IMR-90 (cell line): ENCODE measurements around the gene KRT82. TPM values are rescaled to one million over a fixed set of nuclear protein-coding genes. Genes with fewer than 3 reads are reported as not detected.

Experiments
- ATAC-seq: fragments of 200-7000 bp; cut with Tn5 transposase; 2 replicates; pipeline ENCODE4 v1.9.1; 2020; ENCODE audit warnings: low read depth, mild to moderate bottlenecking, moderate library complexity
- BruUV-seq: library from RNA; stranded (reverse); fragments of 400-500 nt; replicated peaks from 2 replicates; lab custom pipeline; 2021; lab: Mats Ljungman, UMichigan
- CTCF ChIA-PET: fragments of 300-600 bp; formaldehyde crosslinking; extraction: SDS; loops from one replicate; lab custom pipeline; 2021; ENCODE audit warnings: antibody characterized with exemption; lab: Yijun Ruan, JAX
- POLR2A ChIA-PET: fragments of 300-600 bp; sonication (Branson Sonifier 250); formaldehyde crosslinking; loops from one replicate; lab custom pipeline; 2022; ENCODE audit warnings: antibody characterized with exemption; ENCODE audit not compliant: unreplicated experiment; lab: Charles Lee
- DNase-seq: peaks from one replicate; pipeline ENCODE4 v3.0.0; 2013
- H2AFZ ChIP-seq: replicated peaks from 2 replicates; pipeline ENCODE3; 2013; ENCODE audit warnings: low read length, mild to moderate bottlenecking; ENCODE audit not compliant: poor library complexity
- H2AK5ac ChIP-seq: 2 replicates; pipeline ENCODE4 v1.6.1; 2013; ENCODE audit warnings: low read depth, low read length, inconsistent platforms
- H2AK9ac ChIP-seq: replicated peaks from 2 replicates; pipeline ENCODE3; 2013; ENCODE audit warnings: mild to moderate bottlenecking, low read depth, low read length, moderate library complexity; ENCODE audit not compliant: poor library complexity
- H2BK120ac ChIP-seq: 2 replicates; pipeline ENCODE4 v1.6.1; 2013; ENCODE audit warnings: low read depth, low read length, inconsistent platforms
- H2BK15ac ChIP-seq: 3 replicates; pipeline ENCODE4 v1.6.1; 2013; ENCODE audit warnings: low read depth, low read length, inconsistent platforms
- H2BK20ac ChIP-seq: 2 replicates; pipeline ENCODE4 v1.6.1; 2013; ENCODE audit warnings: low read depth, mild to moderate bottlenecking, inconsistent platforms, low read length, moderate library complexity
- H2BK5ac ChIP-seq: 2 replicates; pipeline ENCODE4 v1.6.1; 2013; ENCODE audit warnings: mild to moderate bottlenecking, low read depth, low read length, inconsistent platforms; ENCODE audit not compliant: poor library complexity, severe bottlenecking
- H3K14ac ChIP-seq: replicated peaks from 2 replicates; pipeline ENCODE4 v1.6.1; 2013; ENCODE audit warnings: low read depth, low read length, inconsistent platforms
- H3K18ac ChIP-seq: 2 replicates; pipeline ENCODE4 v1.6.1; 2013; ENCODE audit warnings: low read depth, low read length, control low read depth
- H3K23ac ChIP-seq: 2 replicates; pipeline ENCODE4 v1.6.1; 2013; ENCODE audit warnings: low read depth, low read length, inconsistent platforms
- H3K27ac ChIP-seq: 2 replicates; pipeline ENCODE4 v1.5.1; 2013; ENCODE audit warnings: mild to moderate bottlenecking, control low read depth, low read length; ENCODE audit not compliant: insufficient read depth
- H3K27me3 ChIP-seq: 2 replicates; pipeline ENCODE4 v1.6.1; 2013; ENCODE audit warnings: low read length; ENCODE audit not compliant: control insufficient read depth, insufficient read depth
- H3K36me3 ChIP-seq: 2 replicates; pipeline ENCODE4 v1.6.1; 2013; ENCODE audit warnings: low read length, mixed read lengths; ENCODE audit not compliant: control insufficient read depth, insufficient read depth
- H3K4ac ChIP-seq: 2 replicates; pipeline ENCODE4 v1.6.1; 2013; ENCODE audit warnings: low read depth, low read length, inconsistent platforms
- H3K4me1 ChIP-seq: 2 replicates; pipeline ENCODE4 v1.6.1; 2013; ENCODE audit warnings: low read length, mixed read lengths; ENCODE audit not compliant: control insufficient read depth, insufficient read depth
- H3K4me2 ChIP-seq: 2 replicates; pipeline ENCODE4 v1.6.1; 2013; ENCODE audit warnings: low read depth, mild to moderate bottlenecking, control low read depth, low read length, moderate library complexity
- H3K4me3 ChIP-seq: 2 replicates; pipeline ENCODE4 v1.5.1; 2013; ENCODE audit warnings: low read depth, mild to moderate bottlenecking, control low read depth, low read length, moderate library complexity; ENCODE audit not compliant: insufficient read depth
- H3K56ac ChIP-seq: 2 replicates; pipeline ENCODE4 v1.6.1; 2013; ENCODE audit warnings: low read length, inconsistent platforms; ENCODE audit not compliant: insufficient read depth; ENCODE audit errors: extremely low read depth
- H3K79me1 ChIP-seq, 2 experiments: 2 replicates each; pipeline ENCODE4 v1.6.1; 2013; ENCODE audit warnings: low read length in 2 of 2, inconsistent platforms in 1 of 2, low read depth in 1 of 2
- H3K9ac ChIP-seq: 2 replicates; pipeline ENCODE4 v1.6.1; 2013; ENCODE audit warnings: low read depth, low read length, control low read depth
- H3K9me1 ChIP-seq: 2 replicates; pipeline ENCODE4 v1.6.1; 2013; ENCODE audit warnings: low read length, inconsistent platforms; ENCODE audit not compliant: insufficient read depth
- H3K9me3 ChIP-seq: 2 replicates; pipeline ENCODE4 v1.6.1; 2013; ENCODE audit warnings: low read length; ENCODE audit not compliant: control insufficient read depth, insufficient read depth
- H4K20me1 ChIP-seq: 2 replicates; pipeline ENCODE4 v1.6.1; 2013; ENCODE audit warnings: low read length, inconsistent platforms; ENCODE audit not compliant: insufficient read depth
- H4K5ac ChIP-seq: 2 replicates; pipeline ENCODE4 v1.6.1; 2013; ENCODE audit warnings: mild to moderate bottlenecking, low read depth, low read length, control low read depth
- H4K8ac ChIP-seq, 2 experiments: 2 replicates each; pipeline ENCODE4 v1.6.1; 2013; ENCODE audit warnings: low read depth in 2 of 2, low read length in 2 of 2, control low read depth in 1 of 2, inconsistent platforms in 1 of 2
- H4K91ac ChIP-seq: 2 replicates; pipeline ENCODE4 v1.6.1; 2013; ENCODE audit warnings: low read depth, low read length, inconsistent platforms; ENCODE audit not compliant: insufficient read depth
- MAFK ChIP-seq: IDR thresholded peaks from 2 replicates; pipeline ENCODE4 v1.6.1; 2012; ENCODE audit warnings: low read depth, low read length, improper control_type of control experiment
- POLR2A ChIP-seq: IDR thresholded peaks from 2 replicates; pipeline ENCODE4 v1.6.1; 2012; ENCODE audit warnings: mild to moderate bottlenecking, low read depth, low read length
- RAD21 ChIP-seq: IDR thresholded peaks from 2 replicates; pipeline ENCODE4 v1.6.1; 2012; ENCODE audit warnings: low read length, improper control_type of control experiment
- SMC3 ChIP-seq: fragments of 150-350 bp; IDR thresholded peaks from 2 replicates; pipeline ENCODE4 v1.6.1; 2016; ENCODE audit warnings: low read depth, mild to moderate bottlenecking, antibody characterized with exemption, low read length, moderate library complexity
- WGBS, 2 experiments: methylation state at CpG; one replicate each; pipeline versions ENCODE4 v1.1.5 to v1.1.7; 2013; ENCODE audit warnings: missing lambda C conversion rate in 2 of 2; ENCODE audit not compliant: insufficient read length in 1 of 2; ENCODE audit errors: extremely low coverage in 2 of 2; 5-methylcytosine and 5-hydroxymethylcytosine counted together
- dilution Hi-C: fragments of 300-500 bp; cut with HindIII; formaldehyde crosslinking; loops from one replicate; pipeline ENCODE4 v1.14.3; 2018; ENCODE audit warnings: low sequenced_read_pairs; ENCODE audit not compliant: unreplicated experiment
- in situ Hi-C: fragments of 300-500 bp; cut with MboI; formaldehyde crosslinking; loops from 3 replicates; pipeline ENCODE4 v1.14.3; 2019; ENCODE audit warnings: low sequenced_read_pairs, inconsistent platforms, mixed read lengths
- intact Hi-C: fragments of 100-400 bp; cut with micrococcal nuclease; formaldehyde crosslinking; loops from 2 replicates; pipeline ENCODE4 v1.10.0; 2022
- polyA plus RNA-seq, 3 experiments: library from polyadenylated mRNA; depleted of rRNA; stranded (reverse); fragments of >200 nt; gene quantifications; 2 replicates each; pipeline ENCODE4 v1.2.3, GENCODE V29; 2012; ENCODE audit warnings: low replicate concordance in 1 of 3
- total RNA-seq: library from RNA; depleted of rRNA; stranded (reverse); fragments of >200 nt; gene quantifications from 2 replicates; pipeline ENCODE4 v1.2.3, GENCODE V29; 2012

Gene KRT82
- total and polyA plus RNA-seq, 2 of the 4 experiments (the other 2 are of a cell fraction), result not detected

DNA sequence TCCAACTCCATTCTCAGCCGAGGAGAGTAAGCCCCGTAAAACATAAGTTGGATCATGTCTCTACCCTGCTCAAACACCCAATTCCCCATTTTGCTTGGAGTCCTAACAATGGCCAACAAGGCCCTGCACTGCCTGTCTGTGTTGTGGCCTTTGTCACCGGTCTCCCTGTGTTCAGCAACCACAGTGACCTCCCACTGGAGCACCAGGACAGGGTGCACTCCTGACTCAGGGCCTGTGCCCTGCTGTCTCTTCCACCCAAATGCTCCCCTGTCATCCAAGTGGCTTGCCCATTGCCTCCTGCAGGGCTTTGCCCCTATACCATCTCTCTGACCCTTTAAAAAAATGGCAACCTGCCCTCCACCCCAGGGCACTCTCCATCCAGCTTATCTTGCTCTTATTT is 34.4 kb downstream of the KRT82 start:
- Histone ChIP-seq H2AK5ac (no peak overlapping the region), H3K9me1 (no peaks in the 10 kb centered on the region), H2BK20ac (no peak overlapping the region), H4K8ac (no peak overlapping the region), H3K18ac (no peak overlapping the region), H3K9me3 (no peaks in the 10 kb centered on the region), H4K5ac (no peak overlapping the region), H2BK5ac (no peak overlapping the region), H2BK15ac (no peak overlapping the region), H2BK120ac (no peak overlapping the region), H3K4me3 (no peak overlapping the region), H3K56ac (no peak overlapping the region), H3K4me2 (no peak overlapping the region), H3K27ac (no peak overlapping the region), H3K23ac (no peak overlapping the region), H3K79me1 (no peaks in the 10 kb centered on the region), H3K36me3 (no peaks in the 10 kb centered on the region), H4K20me1 (no peaks in the 10 kb centered on the region), H3K4me1 (no peaks in the 10 kb centered on the region), H3K4ac (no peak overlapping the region), H3K9ac (no peak overlapping the region), H2AFZ (no peak overlapping the region), H3K14ac (no peak overlapping the region), H4K91ac (no peak overlapping the region), H2AK9ac (no peak overlapping the region), H3K27me3 (peaks cover 38% of the 10 kb centered on the region)
- BruUV-seq, result no TSS peak
- in situ Hi-C loops, result loop anchor here (5.0 to 10.0 kb wide), 2 partner anchors 506 to 613 kb away; no protein-coding TSS in a partner anchor
- ChIA-PET POLR2A (no interaction called here), CTCF (interaction anchor here (0.7 to 4.1 kb wide), 5 partner anchors 10 to 509 kb away, joined by 3 to 41 read pairs (median 7); no protein-coding TSS in a partner anchor)
- no peak for DNase-seq
- ATAC-seq, result no peak
- dilution Hi-C loops, result no loop called here
- intact Hi-C loops, result loop anchor here (1.0 to 5.0 kb wide), 5 partner anchors 136 to 611 kb away; no protein-coding TSS in a partner anchor
- WGBS, 2 experiments, result no CpG with 5 or more reads among the region's 3 CpGs
- TF ChIP-seq SMC3 (no peak), POLR2A (no peak), MAFK (no peak), RAD21 (no peak)
